Heart left ventricle (tissue), 13 donors: Measurements from ENCODE around the gene DOCK2.

ENCODE experiments used
- CTCF ChIP-seq, 12 donors: fragments of 200-600 bp; sonication (generic) in 4 of 12; IDR thresholded peaks; one replicate each; pipeline versions ENCODE4 v1.5.0 to v1.8.0; 2018 to 2022; ENCODE audit warnings: antibody characterized with exemption in 12 of 12, mild to moderate bottlenecking in 5 of 12
- POLR2A ChIP-seq, 2 donors: fragments of 450-650 bp; IDR thresholded peaks; one replicate each; pipeline ENCODE4 v1.6.1; 2017; ENCODE audit warnings: antibody characterized with exemption in 2 of 2, mild to moderate bottlenecking in 2 of 2, moderate library complexity in 2 of 2
- donor health status: ischemic (EF 13 %, LVEDD 7.1; RV severe dilation, severe dysfunction).
- donor health status: DM: no; HTN: yes; CAD: no.
- donor health status: DM: no; HTN: no; CAD: no.
- donor health status: ischemic (EF 25% LVEDD 6.9; RV normal size, moderate dysfunction).
- donor health status: ischemic (EF 25% LVEDD 5.7; RV mildly dilated, moderate dysfunction).
- donor health status: ischemic (EF 35%, LVEDD 5.7; RV mildly dilated, moderate dysfunction).
- donor health status: nonischemic (EF 11% LVEDD 7.7; RV severe dilation, severe dysfunction).
- donor health status: DM: yes; HTN: yes; CAD: no.
- donor health status: PGD.
- donor health status: ischemic (EF 29% LVEDD 5.4; RV normal size, mild dysfunction).
- donor health status: nonischemic (EF 23%, LVEDD 6.1; RV moderate dilation, normal function).

DNA sequence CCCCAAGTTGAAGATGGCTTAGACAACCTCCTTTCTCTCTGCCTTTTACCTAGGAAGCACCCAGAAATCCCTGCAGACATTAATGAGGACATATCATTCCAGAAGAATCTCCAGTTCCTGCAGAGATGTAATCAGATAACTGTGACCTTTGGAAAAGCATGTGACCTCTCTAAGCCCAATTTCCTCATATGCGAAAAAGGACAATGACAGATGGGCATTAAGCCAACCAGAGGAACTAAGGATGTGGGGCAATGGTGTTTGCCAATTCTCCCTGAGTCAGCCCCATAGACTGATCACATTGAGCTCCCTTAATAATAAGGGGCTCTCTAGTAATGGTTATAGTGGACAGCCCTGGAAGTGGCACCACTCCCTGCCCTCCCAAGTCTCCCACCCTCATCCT, 458.6 kb downstream of the DOCK2 start:
- TF ChIP-seq POLR2A (IDR thresholded peaks at IDR 0.05): no peak
- no peak for TF ChIP-seq CTCF (IDR thresholded peaks at IDR 0.05)
